OCI-LY3 (cell line): ENCODE results near the gene HOXA6.

Experiments used
- H2AFZ ChIP-seq: fragments of 200-600, 300-600 bp; shearing (Covaris generic); 2 replicates; pipeline ENCODE4 v1.6.0; 2014; ENCODE audit warnings: antibody characterized with exemption, low read depth, low read length
- H3K27ac ChIP-seq: fragments of 200-600, 300-600 bp; sonication (generic); 2 replicates; pipeline ENCODE4 v1.5.1; 2014; ENCODE audit warnings: mild to moderate bottlenecking, low read length, moderate library complexity, mixed read lengths
- H3K27me3 ChIP-seq: fragments of 200-600, 300-600 bp; sonication (generic); 2 replicates; pipeline ENCODE4 v1.6.1; 2014; ENCODE audit warnings: low read depth, low read length, mixed read lengths
- H3K36me3 ChIP-seq: fragments of 200-600, 300-600 bp; sonication (generic); replicated peaks from 2 replicates; pipeline ENCODE3; 2014; ENCODE audit warnings: low read depth, low read length, mixed read lengths
- H3K4me1 ChIP-seq: fragments of 300-600, 200-600 bp; sonication (generic); 2 replicates; pipeline ENCODE4 v1.6.1; 2014; ENCODE audit warnings: low read length, mixed read lengths
- H3K4me2 ChIP-seq: fragments of 200-600, 300-600 bp; sonication (generic); 2 replicates; pipeline ENCODE4 v1.6.1; 2014; ENCODE audit warnings: low read length, mixed read lengths
- H3K4me3 ChIP-seq: fragments of 300-600, 200-600 bp; sonication (generic); 2 replicates; pipeline ENCODE4 v1.5.1; 2014; ENCODE audit warnings: antibody characterized with exemption, mild to moderate bottlenecking, low read length, moderate library complexity
- H3K79me2 ChIP-seq: fragments of 300-600, 200-600 bp; shearing (Covaris generic); 2 replicates; pipeline ENCODE4 v1.6.1; 2014; ENCODE audit warnings: mild to moderate bottlenecking, low read length, mixed read lengths
- H3K9ac ChIP-seq: fragments of 300-600, 200-600 bp; shearing (Covaris generic); 2 replicates; pipeline ENCODE4 v1.6.0; 2014; ENCODE audit warnings: mild to moderate bottlenecking, low read length, moderate library complexity
- H3K9me3 ChIP-seq: fragments of 200-600, 300-600 bp; shearing (Covaris generic); 2 replicates; pipeline ENCODE4 v1.6.1; 2014; ENCODE audit warnings: low read length, mixed read lengths; ENCODE audit not compliant: insufficient read depth
- H4K20me1 ChIP-seq: fragments of 200-600, 300-600 bp; sonication (generic); 2 replicates; pipeline ENCODE4 v1.6.1; 2016; ENCODE audit warnings: low read length, mixed read lengths; ENCODE audit not compliant: insufficient read depth
- EZH2phosphoT487 ChIP-seq: fragments of 200-600 bp; shearing (Covaris generic); IDR thresholded peaks from 2 replicates; pipeline ENCODE4 v1.6.1; 2018; ENCODE audit warnings: antibody characterized with exemption, mixed run types, low read depth
- TF ChIP-seq, protein P1 (sequence below): fragments of 200-600, 300-600 bp; sonication (generic); IDR thresholded peaks from 2 replicates; pipeline ENCODE4 v1.5.1; 2014; ENCODE audit warnings: antibody characterized with exemption, low read length, low read depth

Gene HOXA6

DNA sequence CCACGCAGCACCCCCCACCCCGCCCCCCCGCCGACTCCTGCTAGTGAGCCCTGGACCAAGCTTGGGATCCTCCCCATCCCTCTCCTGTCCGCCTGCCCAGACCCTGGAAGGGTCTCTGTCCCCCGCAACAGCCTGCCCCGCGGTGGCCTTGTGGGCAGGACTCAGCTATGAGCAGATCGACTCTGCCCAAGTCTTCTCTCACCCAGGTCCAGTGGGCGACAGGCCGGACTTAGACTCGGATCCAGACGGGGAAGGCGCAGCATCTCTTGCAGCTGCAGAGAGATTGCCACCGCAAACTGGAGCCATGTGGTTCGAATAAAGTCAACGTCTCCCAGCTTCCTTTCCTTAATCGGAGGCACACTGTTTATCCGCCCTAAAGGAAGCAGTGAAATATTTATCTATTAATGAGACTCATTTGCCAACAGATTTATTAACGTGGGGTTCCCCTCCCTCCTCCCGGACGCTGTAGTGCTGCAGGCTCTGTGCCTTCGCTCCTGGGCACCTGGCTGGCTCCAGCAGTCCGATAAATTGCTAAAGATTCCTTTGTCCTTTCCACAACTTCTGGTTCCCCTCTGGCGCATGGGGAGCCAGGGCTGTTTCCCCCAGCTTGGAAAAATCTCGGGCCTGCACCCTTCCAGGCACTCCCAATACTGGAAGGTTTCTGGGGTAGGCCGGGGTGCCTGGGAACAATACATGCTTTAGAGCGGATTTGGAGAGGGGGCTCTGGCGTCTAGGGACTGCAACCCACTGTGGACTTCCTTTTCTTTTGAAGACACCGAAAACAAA is 9.5 kb upstream of the HOXA6 start:
- Histone ChIP-seq H3K79me2 (no peaks in the 10 kb centered on the region), H4K20me1 (no peaks in the 10 kb centered on the region), H3K27ac (no peak overlapping the region), H3K36me3 (no peaks in the 10 kb centered on the region), H3K9me3 (no peaks in the 10 kb centered on the region), H3K4me1 (0 out of 2 replicates have a peak, but pooled peaks cover 5% of the 10 kb centered on the region), H3K4me3 (no peak overlapping the region), H3K9ac (no peak overlapping the region), H3K27me3 (no peaks in the 10 kb centered on the region), H3K4me2 (no peak overlapping the region), H2AFZ (no peak overlapping the region)
- TF ChIP-seq EZH2phosphoT487: no peak
- TF ChIP-seq, protein P1, sequence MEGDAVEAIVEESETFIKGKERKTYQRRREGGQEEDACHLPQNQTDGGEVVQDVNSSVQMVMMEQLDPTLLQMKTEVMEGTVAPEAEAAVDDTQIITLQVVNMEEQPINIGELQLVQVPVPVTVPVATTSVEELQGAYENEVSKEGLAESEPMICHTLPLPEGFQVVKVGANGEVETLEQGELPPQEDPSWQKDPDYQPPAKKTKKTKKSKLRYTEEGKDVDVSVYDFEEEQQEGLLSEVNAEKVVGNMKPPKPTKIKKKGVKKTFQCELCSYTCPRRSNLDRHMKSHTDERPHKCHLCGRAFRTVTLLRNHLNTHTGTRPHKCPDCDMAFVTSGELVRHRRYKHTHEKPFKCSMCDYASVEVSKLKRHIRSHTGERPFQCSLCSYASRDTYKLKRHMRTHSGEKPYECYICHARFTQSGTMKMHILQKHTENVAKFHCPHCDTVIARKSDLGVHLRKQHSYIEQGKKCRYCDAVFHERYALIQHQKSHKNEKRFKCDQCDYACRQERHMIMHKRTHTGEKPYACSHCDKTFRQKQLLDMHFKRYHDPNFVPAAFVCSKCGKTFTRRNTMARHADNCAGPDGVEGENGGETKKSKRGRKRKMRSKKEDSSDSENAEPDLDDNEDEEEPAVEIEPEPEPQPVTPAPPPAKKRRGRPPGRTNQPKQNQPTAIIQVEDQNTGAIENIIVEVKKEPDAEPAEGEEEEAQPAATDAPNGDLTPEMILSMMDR: no peak

DNA sequence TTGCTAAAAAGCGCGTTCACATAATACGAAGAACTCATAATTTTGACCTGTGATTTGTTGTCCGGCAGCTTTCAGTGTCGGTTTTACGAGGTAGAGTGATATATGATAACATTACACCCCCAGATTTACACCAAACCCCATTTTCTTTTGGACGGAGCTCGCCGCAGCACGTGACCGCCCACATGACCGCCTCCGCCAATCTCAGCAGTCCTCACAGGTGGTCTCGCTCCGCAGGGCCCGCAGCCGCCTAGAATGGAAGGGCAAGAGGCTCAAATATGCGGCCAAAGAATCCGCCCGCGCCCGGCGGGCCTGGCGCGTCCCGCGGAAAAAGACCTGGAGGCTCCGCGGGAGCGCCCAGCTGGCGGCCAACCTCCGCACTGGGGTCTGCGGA is 8.9 kb upstream of the HOXA6 start, which contains the start of gene HOXA7:
TSS of gene HOXA7 (minus strand) at position 168 of the 391 bp plus-strand sequence. CDS start at position 38, 130 bp downstream.
- no peaks in the 10 kb centered on the region for H3K36me3 ChIP-seq
- H3K27ac ChIP-seq: no peak within 1 kb of the TSS
- 0 out of 2 replicates have a peak, but pooled peaks cover 8% of the 10 kb centered on the region for H3K4me1 ChIP-seq
- no peak for TF ChIP-seq EZH2phosphoT487
- TF ChIP-seq, protein P1: no peak
- no peak within 1 kb of the TSS for H3K4me3 ChIP-seq
- no peaks in the 10 kb centered on the region for H3K27me3 ChIP-seq
- H3K9me3 ChIP-seq: no peaks in the 10 kb centered on the region
- H3K9ac ChIP-seq: no peak within 1 kb of the TSS
- no peaks in the 10 kb centered on the region for H3K79me2 ChIP-seq
- H4K20me1 ChIP-seq: no peaks in the 10 kb centered on the region
- no peak within 1 kb of the TSS for H2AFZ ChIP-seq
- no peak within 1 kb of the TSS for H3K4me2 ChIP-seq

DNA sequence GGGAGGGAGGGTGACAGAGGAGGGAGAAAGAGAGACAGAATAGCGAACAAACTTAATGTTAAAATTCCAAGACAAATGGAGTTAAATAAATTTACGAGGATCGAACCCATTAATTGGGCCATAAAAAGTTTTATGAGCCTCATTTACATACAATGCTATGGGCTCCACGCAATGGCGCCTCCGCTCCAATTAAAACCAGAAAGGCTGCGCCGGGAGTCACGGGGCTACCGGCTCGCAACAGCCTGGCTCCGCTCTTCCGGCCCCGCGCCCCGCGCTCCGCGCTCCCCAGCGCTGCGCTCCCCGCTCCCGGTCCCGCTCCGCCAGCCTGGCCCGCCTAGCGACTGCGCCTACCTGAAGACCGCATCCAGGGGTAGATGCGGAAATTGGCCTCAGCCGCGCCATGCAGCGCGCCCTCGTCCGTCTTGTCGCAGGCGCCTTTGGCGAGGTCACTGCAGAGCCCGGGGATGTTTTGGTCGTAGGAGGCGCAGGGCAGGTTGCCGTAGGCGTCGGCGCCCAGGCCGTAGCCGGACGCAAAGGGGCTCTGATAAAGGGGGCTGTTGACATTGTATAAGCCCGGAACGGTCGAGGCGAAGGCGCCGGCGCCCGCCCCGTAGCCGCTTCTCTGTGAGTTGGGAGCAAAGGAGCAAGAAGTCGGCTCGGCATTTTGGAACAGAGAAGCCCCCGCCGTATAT is 8.4 kb upstream of the HOXA6 start:
- Histone ChIP-seq H3K4me2 (no peak overlapping the region), H3K36me3 (no peaks in the 10 kb centered on the region), H3K4me1 (0 out of 2 replicates have a peak, but pooled peaks cover 9% of the 10 kb centered on the region), H3K27me3 (no peaks in the 10 kb centered on the region), H3K4me3 (no peak overlapping the region), H3K9ac (no peak overlapping the region), H3K9me3 (no peaks in the 10 kb centered on the region), H3K27ac (no peak overlapping the region), H4K20me1 (no peaks in the 10 kb centered on the region), H2AFZ (no peak overlapping the region), H3K79me2 (no peaks in the 10 kb centered on the region)
- TF ChIP-seq, protein P1: no peak
- TF ChIP-seq EZH2phosphoT487: no peak
